H9 (cell line): ENCODE data around the gene UPK1A. TPM values are rescaled to one million over a fixed set of nuclear protein-coding genes. Genes with fewer than 3 reads are reported as not detected.

Experiments
- DNase-seq: peaks from one replicate; pipeline ENCODE4 v3.0.0-alpha.2; 2017
- H2AFZ ChIP-seq: one replicate; pipeline ENCODE4 v1.6.1; 2013; ENCODE audit warnings: mild to moderate bottlenecking, low read length, control low read depth, moderate library complexity
- H2AK5ac ChIP-seq: 2 replicates; pipeline ENCODE4 v1.6.1; 2013; ENCODE audit warnings: low read length, control low read depth, mixed read lengths; ENCODE audit not compliant: insufficient read length
- H2BK120ac ChIP-seq: one replicate; pipeline ENCODE4 v1.6.1; 2013; ENCODE audit warnings: low read depth, mild to moderate bottlenecking, low read length, control low read depth, inconsistent platforms; ENCODE audit not compliant: poor library complexity, severe bottlenecking
- H2BK12ac ChIP-seq: 2 replicates; pipeline ENCODE4 v1.6.1; 2013; ENCODE audit warnings: low read length, control low read depth, mixed read lengths, low read depth; ENCODE audit not compliant: insufficient read length
- H2BK15ac ChIP-seq: 2 replicates; pipeline ENCODE4 v1.6.1; 2013; ENCODE audit warnings: low read depth, low read length, control low read depth
- H2BK20ac ChIP-seq: one replicate; pipeline ENCODE4 v1.6.1; 2013; ENCODE audit warnings: low read depth, mild to moderate bottlenecking, low read length, control low read depth, inconsistent platforms; ENCODE audit not compliant: poor library complexity, severe bottlenecking
- H2BK5ac ChIP-seq: 2 replicates; pipeline ENCODE4 v1.6.1; 2013; ENCODE audit warnings: low read length, control low read depth, mixed read lengths; ENCODE audit not compliant: insufficient read length
- H3K14ac ChIP-seq: 2 replicates; pipeline ENCODE4 v1.6.1; 2013; ENCODE audit warnings: low read length, control low read depth; ENCODE audit not compliant: insufficient read depth
- H3K18ac ChIP-seq: 2 replicates; pipeline ENCODE4 v1.6.1; 2013; ENCODE audit warnings: low read depth, mild to moderate bottlenecking, mixed read lengths, low read length, control low read depth; ENCODE audit not compliant: insufficient read length
- H3K23ac ChIP-seq: 2 replicates; pipeline ENCODE4 v1.6.1; 2013; ENCODE audit warnings: low read length, control low read depth, mixed read lengths, low read depth; ENCODE audit not compliant: insufficient read length
- H3K23me2 ChIP-seq: 2 replicates; pipeline ENCODE4 v1.6.1; 2013; ENCODE audit warnings: low read depth, mild to moderate bottlenecking, mixed read lengths, low read length, control low read depth; ENCODE audit not compliant: insufficient read length, poor library complexity, severe bottlenecking
- H3K27ac ChIP-seq: 2 replicates; pipeline ENCODE4 v1.5.1; 2013; ENCODE audit warnings: low read length, control low read depth, mixed read lengths, low read depth; ENCODE audit not compliant: insufficient read length
- H3K27me3 ChIP-seq: 2 replicates; pipeline ENCODE4 v1.6.1; 2013; ENCODE audit warnings: low read length, control low read depth, inconsistent platforms; ENCODE audit not compliant: insufficient read depth
- H3K4ac ChIP-seq: 2 replicates; pipeline ENCODE4 v1.6.1; 2013; ENCODE audit warnings: low read depth, mild to moderate bottlenecking, control low read depth, inconsistent platforms, low read length, moderate library complexity
- H3K4me1 ChIP-seq: 2 replicates; pipeline ENCODE4 v1.6.1; 2013; ENCODE audit warnings: low read length, control low read depth, inconsistent platforms; ENCODE audit not compliant: insufficient read depth
- H3K4me2 ChIP-seq: 2 replicates; pipeline ENCODE4 v1.6.1; 2013; ENCODE audit warnings: low read length, control low read depth, mixed read lengths; ENCODE audit not compliant: insufficient read length, insufficient read depth
- H3K56ac ChIP-seq: 2 replicates; pipeline ENCODE4 v1.6.1; 2013; ENCODE audit warnings: low read depth, mild to moderate bottlenecking, mixed read lengths, low read length, control low read depth; ENCODE audit not compliant: insufficient read length
- H3K79me1 ChIP-seq: 2 replicates; pipeline ENCODE4 v1.6.1; 2013; ENCODE audit warnings: low read depth, mild to moderate bottlenecking, moderate library complexity, low read length, control low read depth, inconsistent platforms; ENCODE audit not compliant: insufficient read depth, poor library complexity, severe bottlenecking
- H3K79me2 ChIP-seq: 2 replicates; pipeline ENCODE4 v1.6.1; 2013; ENCODE audit warnings: low read length, control low read depth, inconsistent platforms; ENCODE audit not compliant: insufficient read depth
- H3K9ac ChIP-seq: 2 replicates; pipeline ENCODE4 v1.6.1; 2013; ENCODE audit warnings: low read length, control low read depth, mixed read lengths; ENCODE audit not compliant: insufficient read length; ENCODE audit errors: extremely low read depth
- H3K9me3 ChIP-seq: one replicate; pipeline ENCODE4 v1.6.1; 2013; ENCODE audit warnings: low read depth, low read length, inconsistent platforms; ENCODE audit not compliant: control insufficient read depth
- H3T11ph ChIP-seq: one replicate; pipeline ENCODE4 v1.6.1; 2013; ENCODE audit warnings: mild to moderate bottlenecking, low read length, control low read depth, inconsistent platforms
- H4K20me1 ChIP-seq: one replicate; pipeline ENCODE4 v1.6.1; 2013; ENCODE audit not compliant: control insufficient read depth, insufficient read length, insufficient read depth
- H4K5ac ChIP-seq: 2 replicates; pipeline ENCODE4 v1.6.1; 2013; ENCODE audit warnings: low read depth, mild to moderate bottlenecking, mixed read lengths, low read length, control low read depth; ENCODE audit not compliant: insufficient read length
- H4K8ac ChIP-seq: replicated peaks from 2 replicates; pipeline ENCODE4 v1.6.1; 2013; ENCODE audit warnings: low read length, control low read depth, mixed read lengths, low read depth; ENCODE audit not compliant: insufficient read length
- H4K91ac ChIP-seq: 2 replicates; pipeline ENCODE4 v1.6.1; 2013; ENCODE audit warnings: low read depth, mild to moderate bottlenecking, moderate library complexity, mixed read lengths, low read length, control low read depth; ENCODE audit not compliant: insufficient read length
- H3K27ac Mint-ChIP-seq, 3 experiments: 2 replicates in 2 of 3; 3 replicates in 1 of 3; pipeline ENCODE4 v1.8.0; 2020 to 2021; ENCODE audit warnings: mixed read lengths in 3 of 3, mild to moderate bottlenecking in 1 of 3, moderate library complexity in 1 of 3
- H3K27me3 Mint-ChIP-seq: 2 replicates; pipeline ENCODE4 v1.8.0; 2021; ENCODE audit warnings: low read depth, mild to moderate bottlenecking, moderate library complexity, mixed read lengths
- H3K36me3 Mint-ChIP-seq, 3 experiments: 2 replicates in 2 of 3; 3 replicates in 1 of 3; pipeline ENCODE4 v1.8.0; 2020 to 2021; ENCODE audit warnings: low read depth in 3 of 3, mixed read lengths in 3 of 3; ENCODE audit not compliant: insufficient read depth in 1 of 3
- H3K4me1 Mint-ChIP-seq, 2 experiments: 2 replicates each; pipeline ENCODE4 v1.8.0; 2020; ENCODE audit warnings: mixed read lengths in 2 of 2
- H3K4me3 Mint-ChIP-seq, 2 experiments: 2 replicates in 1 of 2; 3 replicates in 1 of 2; pipeline ENCODE4 v1.8.0; 2020 to 2021; ENCODE audit warnings: mild to moderate bottlenecking in 2 of 2, mixed read lengths in 2 of 2, moderate library complexity in 1 of 2
- H3K9me3 Mint-ChIP-seq, 2 experiments: 2 replicates in 1 of 2; 3 replicates in 1 of 2; pipeline ENCODE4 v1.8.0; 2020; ENCODE audit warnings: mild to moderate bottlenecking in 2 of 2, mixed read lengths in 2 of 2, moderate library complexity in 1 of 2
- CTCF ChIP-seq: fragments of 200-600 bp; sonication (generic); conservative IDR thresholded peaks from 3 replicates; pipeline ENCODE4 v1.8.0; 2021; ENCODE audit warnings: antibody characterized with exemption, mild to moderate bottlenecking
- WGBS: extraction: QIAGEN DNeasy Blood & Tissue Kit; methylation state at CpG from one replicate; pipeline ENCODE4 v1.1.7; 2013; ENCODE audit warnings: missing lambda C conversion rate, low lambda C conversion rate, mixed read lengths; ENCODE audit not compliant: insufficient read length; ENCODE audit errors: extremely low coverage; 5-methylcytosine and 5-hydroxymethylcytosine counted together
- total RNA-seq: library from RNA; stranded (reverse); gene quantifications from 2 replicates; pipeline ENCODE4 v1.2.1, GENCODE V29; 2021

The UPK1A gene
- total RNA-seq, 1 experiment from 2014 or later = 4.3 TPM

DNA sequence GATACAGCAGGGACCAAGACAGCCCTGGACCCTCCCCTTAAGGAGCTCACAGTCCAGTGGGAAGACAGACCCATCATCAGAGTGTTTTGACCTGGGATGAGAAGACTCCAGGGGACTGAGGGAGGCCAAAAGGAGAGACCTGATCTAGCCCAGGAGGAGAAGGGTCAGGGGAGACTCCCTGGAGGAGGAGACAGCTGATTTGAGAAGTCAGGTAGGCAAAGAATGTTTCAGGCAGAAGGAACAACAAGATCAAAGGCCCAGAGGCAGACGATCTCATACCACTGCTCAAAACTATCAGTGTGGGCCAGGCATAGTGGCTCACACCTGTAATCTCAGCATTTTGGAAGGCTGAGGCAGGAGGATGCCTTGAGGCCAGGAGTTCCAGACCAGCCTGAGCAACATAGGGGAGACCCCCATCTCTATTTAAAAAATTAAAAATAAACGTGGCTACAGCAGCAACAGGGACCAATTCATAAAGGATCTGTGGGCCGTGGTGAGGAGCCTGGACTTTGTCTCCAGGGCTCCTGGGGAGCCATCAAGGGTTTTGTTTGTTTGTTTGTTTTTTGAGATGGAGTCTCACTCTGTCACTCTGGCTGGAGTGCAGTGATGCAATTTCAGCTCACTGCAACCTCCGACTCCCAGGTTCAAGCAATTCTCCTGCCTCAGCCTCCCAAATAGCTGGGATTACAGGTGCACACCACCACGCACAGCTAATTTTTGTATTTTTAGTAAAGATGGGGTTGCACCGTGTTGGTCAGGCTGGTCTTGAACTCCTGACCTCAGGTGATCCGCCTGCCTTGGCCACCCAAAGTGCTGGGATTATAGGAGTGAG lies 20.4 kb upstream of the UPK1A start:
- Histone ChIP-seq H3K27me3 (no peaks in the 10 kb centered on the region; the same call in 1 of the 2 replicates), H2BK12ac (no peak overlapping the region), H4K5ac (no peak overlapping the region), H2AK5ac (no peak overlapping the region), H3K9me3 (no peaks in the 10 kb centered on the region), H3K4me1 (peaks cover 7% of the 10 kb centered on the region; the same call in 1 of the 2 replicates), H3T11ph (no peak overlapping the region), H3K4me2 (peak overlapping the region; percentile 82), H4K20me1 (no peaks in the 10 kb centered on the region), H3K23me2 (peaks cover 22% of the 10 kb centered on the region), H3K18ac (no peak overlapping the region), H3K14ac (no peak overlapping the region), H4K91ac (no peak overlapping the region), H2BK15ac (no peak overlapping the region; the same call in 1 of the 2 replicates), H3K27ac (no peak overlapping the region), H3K79me1 (no peaks in the 10 kb centered on the region), H2BK5ac (no peak overlapping the region), H3K23ac (no peak overlapping the region), H2BK120ac (no peak overlapping the region), H3K56ac (no peak overlapping the region), H2AFZ (no peak overlapping the region), H3K4ac (no peak overlapping the region), H3K9ac (no peak overlapping the region), H2BK20ac (no peak overlapping the region), H4K8ac (no peak overlapping the region), H3K79me2 (peaks cover 4% of the 10 kb centered on the region; the same call in 1 of the 2 replicates)
- DNase-seq = no peak
- H3K27ac Mint-ChIP-seq = no peak overlapping the region
- no CpG with 5 or more reads among the region's 7 CpGs for WGBS
- H3K27me3 Mint-ChIP-seq = peaks cover 24% of the 10 kb centered on the region
- H3K36me3 Mint-ChIP-seq = peaks cover 1 to 7% (median 2%) of the 10 kb centered on the region in 3 experiments
- no peak for TF ChIP-seq CTCF
- H3K9me3 Mint-ChIP-seq = no peaks in the 10 kb centered on the region; a peak in 2 of 5 replicates
- H3K4me1 Mint-ChIP-seq = peaks cover 29 to 38% of the 10 kb centered on the region in 2 experiments
- peak overlapping the region in 1 of 2 experiments; percentile 91; a peak in 2 of 5 replicates for H3K4me3 Mint-ChIP-seq
